Measurements from ENCODE around the gene ELF4. TPM values are rescaled to one million over a fixed set of nuclear protein-coding genes. Genes with fewer than 3 reads are reported as not detected.

Gene ELF4
- total RNA-seq, 1 experiment from 2014 or later = 9.0 TPM

- intact Hi-C loops (cut with micrococcal nuclease; ENCODE audit: unreplicated experiment) = no loop called here
- no peak for TF ChIP-seq EZH2 (IDR thresholded peaks at IDR 0.05; ENCODE audit: borderline replicate concordance, low read depth, low read length, poor library complexity, severe bottlenecking)
- TF ChIP-seq, protein P1, sequence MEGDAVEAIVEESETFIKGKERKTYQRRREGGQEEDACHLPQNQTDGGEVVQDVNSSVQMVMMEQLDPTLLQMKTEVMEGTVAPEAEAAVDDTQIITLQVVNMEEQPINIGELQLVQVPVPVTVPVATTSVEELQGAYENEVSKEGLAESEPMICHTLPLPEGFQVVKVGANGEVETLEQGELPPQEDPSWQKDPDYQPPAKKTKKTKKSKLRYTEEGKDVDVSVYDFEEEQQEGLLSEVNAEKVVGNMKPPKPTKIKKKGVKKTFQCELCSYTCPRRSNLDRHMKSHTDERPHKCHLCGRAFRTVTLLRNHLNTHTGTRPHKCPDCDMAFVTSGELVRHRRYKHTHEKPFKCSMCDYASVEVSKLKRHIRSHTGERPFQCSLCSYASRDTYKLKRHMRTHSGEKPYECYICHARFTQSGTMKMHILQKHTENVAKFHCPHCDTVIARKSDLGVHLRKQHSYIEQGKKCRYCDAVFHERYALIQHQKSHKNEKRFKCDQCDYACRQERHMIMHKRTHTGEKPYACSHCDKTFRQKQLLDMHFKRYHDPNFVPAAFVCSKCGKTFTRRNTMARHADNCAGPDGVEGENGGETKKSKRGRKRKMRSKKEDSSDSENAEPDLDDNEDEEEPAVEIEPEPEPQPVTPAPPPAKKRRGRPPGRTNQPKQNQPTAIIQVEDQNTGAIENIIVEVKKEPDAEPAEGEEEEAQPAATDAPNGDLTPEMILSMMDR (conservative IDR thresholded peaks at IDR 0.05; ENCODE audit: low read depth, low read length) = no peak
- Histone ChIP-seq H3K27me3 (replicated peaks; ENCODE audit: insufficient read depth, low read depth, low read length, poor library complexity) (no peaks in the 10 kb centered on the region), H3K9me3 (ENCODE audit: low read depth, low read length, poor library complexity, severe bottlenecking) (no peaks in the 10 kb centered on the region), H3K36me3 (ENCODE audit: insufficient read depth, low read length, poor library complexity, severe bottlenecking) (no peaks in the 10 kb centered on the region), H3K27ac (ENCODE audit: low read depth, low read length, poor library complexity, severe bottlenecking) (no peak overlapping the region), H3K4me1 (ENCODE audit: insufficient read depth, low read length, poor library complexity, severe bottlenecking) (no peaks in the 10 kb centered on the region), H3K4me3 (ENCODE audit: low read depth, low read length, poor library complexity, severe bottlenecking) (no peak overlapping the region)
- no peak for DNase-seq (ENCODE audit: low spot score)
- ChIA-PET POLR2A (ENCODE audit: low non-redundant PET) (no interaction called here), CTCF (no interaction called here)
- no TSS peak for BruUV-seq (replicated peaks)
Measured at GRCh38 chrX:130086447-130087206, 23.7 kb downstream of the ELF4 start.

GRCh38 chrX:130085551-130086446, 24.5 kb downstream of the ELF4 start:
- ChIA-PET CTCF (no interaction called here), POLR2A (ENCODE audit: low non-redundant PET) (no interaction called here)
- H3K4me3 ChIP-seq (ENCODE audit: low read depth, low read length, poor library complexity, severe bottlenecking) = no peak overlapping the region
- no peaks in the 10 kb centered on the region for H3K9me3 ChIP-seq (ENCODE audit: low read depth, low read length, poor library complexity, severe bottlenecking)
- TF ChIP-seq EZH2 (IDR thresholded peaks at IDR 0.05; ENCODE audit: borderline replicate concordance, low read depth, low read length, poor library complexity, severe bottlenecking) = no peak
- TF ChIP-seq, protein P1 (conservative IDR thresholded peaks at IDR 0.05; ENCODE audit: low read depth, low read length) = no peak
- intact Hi-C loops (cut with micrococcal nuclease; ENCODE audit: unreplicated experiment) = no loop called here
- no peaks in the 10 kb centered on the region for H3K4me1 ChIP-seq (ENCODE audit: insufficient read depth, low read length, poor library complexity, severe bottlenecking)
- H3K36me3 ChIP-seq (ENCODE audit: insufficient read depth, low read length, poor library complexity, severe bottlenecking) = no peaks in the 10 kb centered on the region
- DNase-seq (ENCODE audit: low spot score) = no peak
- no peaks in the 10 kb centered on the region for H3K27me3 ChIP-seq (replicated peaks; ENCODE audit: insufficient read depth, low read depth, low read length, poor library complexity)
- no TSS peak for BruUV-seq (replicated peaks)
- no peak overlapping the region for H3K27ac ChIP-seq (ENCODE audit: low read depth, low read length, poor library complexity, severe bottlenecking)

- no peak overlapping the region for H3K27ac ChIP-seq (ENCODE audit: low read depth, low read length, poor library complexity, severe bottlenecking)
- CTCF ChIA-PET = no interaction called here
- no peaks in the 10 kb centered on the region for H3K27me3 ChIP-seq (replicated peaks; ENCODE audit: insufficient read depth, low read depth, low read length, poor library complexity)
- no peak for DNase-seq (ENCODE audit: low spot score)
- intact Hi-C loops (cut with micrococcal nuclease; ENCODE audit: unreplicated experiment) = no loop called here
- H3K4me3 ChIP-seq (ENCODE audit: low read depth, low read length, poor library complexity, severe bottlenecking) = no peak overlapping the region
- H3K9me3 ChIP-seq (ENCODE audit: low read depth, low read length, poor library complexity, severe bottlenecking) = no peaks in the 10 kb centered on the region
- no peaks in the 10 kb centered on the region for H3K36me3 ChIP-seq (ENCODE audit: insufficient read depth, low read length, poor library complexity, severe bottlenecking)
- no peaks in the 10 kb centered on the region for H3K4me1 ChIP-seq (ENCODE audit: insufficient read depth, low read length, poor library complexity, severe bottlenecking)
- no peak for TF ChIP-seq EZH2 (IDR thresholded peaks at IDR 0.05; ENCODE audit: borderline replicate concordance, low read depth, low read length, poor library complexity, severe bottlenecking)
- TF ChIP-seq, protein P1 (conservative IDR thresholded peaks at IDR 0.05; ENCODE audit: low read depth, low read length) = no peak
- POLR2A ChIA-PET (ENCODE audit: low non-redundant PET) = no interaction called here
- no TSS peak for BruUV-seq (replicated peaks)
Measured at GRCh38 chrX:130084631-130085237, 25.6 kb downstream of the ELF4 start.
